HG02610 (cell line): ENCODE results near the gene SERGEF.

ENCODE experiments used
- ATAC-seq: cut with Tn5 transposase; IDR thresholded peaks from one replicate; pipeline ENCODE4 v1.9.1; 2021; ENCODE audit warnings: mild to moderate bottlenecking, moderate library complexity; ENCODE audit not compliant: unreplicated experiment

Gene SERGEF

DNA sequence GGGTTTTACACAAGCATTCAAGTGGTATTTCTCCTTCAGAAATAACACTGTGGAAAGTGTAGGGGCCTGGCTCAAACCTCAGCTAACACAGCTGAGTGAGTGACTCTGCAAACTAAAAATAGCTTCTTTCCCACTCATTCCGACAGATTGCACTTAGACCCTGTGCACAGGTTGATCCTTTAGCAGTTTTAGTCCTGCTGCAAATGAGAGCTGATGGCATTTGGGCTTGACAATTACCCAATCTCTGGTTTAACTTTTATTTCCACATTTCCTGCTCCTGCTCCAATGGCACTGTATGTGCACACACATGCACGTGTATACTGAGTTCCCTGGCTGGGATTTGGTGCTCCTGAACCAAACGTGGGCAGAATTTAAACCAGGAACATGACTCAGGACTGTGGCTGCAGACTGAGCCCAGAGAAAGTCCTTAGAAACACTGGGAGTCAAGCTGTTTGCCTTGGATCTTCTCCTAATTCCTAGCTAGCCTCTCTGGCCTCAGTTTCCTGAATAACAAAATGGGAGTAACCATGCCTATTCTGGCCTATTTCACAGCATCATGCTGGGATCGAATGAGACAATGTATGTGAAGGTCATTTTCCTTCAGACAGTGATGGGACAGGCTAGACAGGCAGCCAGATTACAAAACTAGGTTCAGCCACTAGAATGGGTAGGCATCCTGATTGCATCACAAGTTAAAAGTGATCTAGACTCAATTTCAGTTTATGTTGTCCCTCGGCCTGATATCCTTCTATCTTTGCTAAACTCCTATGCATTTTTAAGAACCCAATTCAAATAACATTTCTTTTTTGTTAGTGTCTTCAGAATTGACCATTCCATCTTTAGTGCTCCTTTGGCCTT, 58.2 kb downstream of the SERGEF start:
- ATAC-seq: no peak

DNA sequence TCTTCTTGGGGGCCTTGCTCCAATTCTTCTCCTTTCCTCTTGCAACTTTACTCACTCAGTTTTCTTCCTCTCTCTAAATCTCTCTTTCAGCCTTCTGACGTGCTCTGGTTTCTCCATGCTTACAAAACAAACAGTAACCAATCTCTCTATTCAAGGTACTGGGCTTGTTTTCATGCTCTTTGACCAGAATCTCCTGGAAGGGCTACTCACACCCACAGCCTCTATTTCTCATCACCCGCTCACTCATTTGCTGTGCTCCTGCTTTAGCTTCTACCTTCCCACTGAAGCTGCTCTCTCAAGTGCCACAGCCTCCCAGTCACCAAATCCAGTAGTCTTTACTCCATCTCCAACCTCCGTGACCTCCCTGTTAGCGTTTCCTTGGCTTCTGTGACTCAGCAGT, 60.4 kb downstream of the SERGEF start:
- no peak for ATAC-seq

DNA sequence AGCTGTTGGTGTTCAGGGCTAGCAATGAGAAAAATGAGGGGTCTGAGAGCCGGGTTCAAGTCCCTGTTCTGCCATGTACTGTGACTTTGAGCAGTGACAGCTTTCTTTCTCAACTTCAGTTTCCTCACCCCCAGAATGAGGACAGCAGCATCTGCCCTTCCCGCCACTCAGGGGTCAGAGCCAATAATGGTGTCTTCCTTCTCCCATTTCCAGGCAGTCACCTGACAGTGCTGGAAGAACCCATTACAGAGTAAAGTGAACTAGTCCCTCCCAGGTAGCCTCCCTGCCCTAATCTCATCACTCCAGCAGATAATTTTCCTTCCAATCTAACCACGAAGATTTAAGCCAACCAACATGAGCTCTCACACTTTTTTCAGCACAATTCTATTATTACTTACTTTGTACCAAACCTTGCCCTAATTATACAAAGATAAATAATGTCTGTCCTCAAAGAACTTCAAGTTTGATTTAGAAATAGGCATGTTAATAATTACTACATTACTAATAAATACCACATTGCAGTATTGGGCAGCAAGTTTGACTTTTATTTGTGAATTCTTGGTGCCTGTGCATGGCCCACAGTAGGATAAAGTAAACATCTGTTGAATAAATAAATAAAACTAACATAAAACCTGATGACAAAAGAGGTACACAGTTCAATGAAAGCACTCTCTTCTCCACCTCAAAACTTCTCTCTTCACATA, 61.0 kb downstream of the SERGEF start:
- no peak for ATAC-seq

DNA sequence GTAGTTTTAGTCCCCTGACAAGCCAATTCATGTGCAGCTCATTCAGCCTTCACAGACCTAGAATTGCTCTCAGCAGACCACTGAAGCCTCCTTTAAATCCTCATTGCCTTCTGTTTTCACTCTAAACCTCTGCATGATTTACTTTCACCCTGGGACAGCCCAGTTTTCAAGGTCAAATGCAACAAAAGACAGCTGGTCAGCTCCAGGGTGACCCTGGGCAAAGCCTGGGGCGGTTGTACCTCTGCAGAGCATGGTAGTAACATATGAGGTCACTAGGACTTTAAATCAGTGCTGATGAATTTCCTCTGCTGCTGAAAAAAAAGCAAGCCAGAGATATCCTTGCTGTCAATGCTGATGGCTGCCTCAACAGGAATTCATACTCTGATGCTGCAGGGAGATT, 62.2 kb downstream of the SERGEF start:
- ATAC-seq: no peak

DNA sequence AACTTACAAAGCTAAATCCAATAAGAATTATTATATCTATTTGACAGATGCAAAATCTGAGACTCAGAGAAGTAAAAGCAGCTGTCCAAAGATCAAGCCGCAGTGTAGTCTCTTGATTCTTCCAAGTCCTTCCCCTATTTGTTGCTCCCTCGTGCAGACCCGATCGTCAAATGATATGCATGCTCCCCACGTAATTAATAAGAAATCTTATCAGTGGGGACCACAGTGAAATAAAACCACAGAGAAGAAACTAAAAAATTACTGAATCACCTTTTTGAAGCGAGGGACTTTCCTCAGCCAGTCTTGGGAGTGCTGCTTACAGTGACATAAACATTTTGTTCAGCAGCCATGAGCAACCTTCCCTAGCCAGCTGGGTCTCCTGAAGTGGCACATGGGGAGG, 64.6 kb downstream of the SERGEF start:
- no peak for ATAC-seq

DNA sequence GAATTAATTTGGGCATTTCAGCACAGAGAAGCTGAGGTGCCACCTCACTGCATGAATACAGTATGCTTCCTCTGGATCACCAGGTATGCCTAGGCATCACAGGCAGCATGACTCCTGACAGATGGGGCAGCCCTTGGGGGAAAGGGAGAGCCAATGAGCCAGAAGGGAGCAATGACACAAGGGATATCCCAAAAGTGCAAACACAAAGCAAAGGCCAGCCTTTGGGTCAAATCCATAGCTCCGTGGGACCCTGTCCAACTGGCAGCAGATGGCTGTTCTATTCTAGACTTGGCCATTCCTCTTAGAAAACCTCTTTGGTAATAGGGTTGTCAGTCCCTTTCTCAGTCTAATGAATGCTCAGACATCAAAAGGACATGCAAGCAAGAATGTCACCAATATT, 73.3 kb downstream of the SERGEF start:
- ATAC-seq: no peak

DNA sequence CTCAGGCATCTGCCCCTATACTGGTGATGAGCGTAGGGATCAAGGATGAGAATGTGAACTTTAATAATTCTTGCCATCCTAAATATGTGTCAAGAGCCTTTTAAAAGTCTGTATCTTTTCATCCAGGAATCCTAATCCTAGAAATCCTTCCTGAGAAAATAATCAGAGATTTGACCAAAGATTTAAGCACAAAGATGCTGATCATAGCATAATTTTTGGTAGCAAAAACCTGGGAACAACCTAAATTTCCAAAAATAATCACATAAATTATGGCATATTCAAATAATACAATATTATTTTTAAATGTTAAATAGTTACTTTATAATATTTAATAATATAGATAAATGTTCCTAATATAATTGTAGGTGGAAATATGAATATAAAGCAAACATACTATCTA, 76.1 kb downstream of the SERGEF start:
- no peak for ATAC-seq

DNA sequence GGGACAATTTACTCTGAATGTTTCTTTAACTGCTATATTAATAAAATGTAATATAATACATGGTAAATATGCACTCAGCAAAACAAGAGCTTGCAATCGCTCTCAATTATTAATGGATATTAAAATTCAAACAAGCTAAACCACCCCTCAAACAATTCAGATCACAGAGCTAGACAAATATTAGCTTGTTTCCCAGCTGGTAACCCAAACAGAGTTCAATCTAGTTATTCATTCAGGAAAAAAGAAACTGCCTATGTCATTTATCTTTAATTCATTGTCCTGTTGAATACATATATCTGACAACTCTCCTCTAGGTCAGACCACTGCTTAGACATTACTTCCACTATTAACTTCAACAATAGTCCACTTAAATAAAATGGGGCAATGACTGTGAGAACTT, 78.7 kb downstream of the SERGEF start:
- no peak for ATAC-seq

DNA sequence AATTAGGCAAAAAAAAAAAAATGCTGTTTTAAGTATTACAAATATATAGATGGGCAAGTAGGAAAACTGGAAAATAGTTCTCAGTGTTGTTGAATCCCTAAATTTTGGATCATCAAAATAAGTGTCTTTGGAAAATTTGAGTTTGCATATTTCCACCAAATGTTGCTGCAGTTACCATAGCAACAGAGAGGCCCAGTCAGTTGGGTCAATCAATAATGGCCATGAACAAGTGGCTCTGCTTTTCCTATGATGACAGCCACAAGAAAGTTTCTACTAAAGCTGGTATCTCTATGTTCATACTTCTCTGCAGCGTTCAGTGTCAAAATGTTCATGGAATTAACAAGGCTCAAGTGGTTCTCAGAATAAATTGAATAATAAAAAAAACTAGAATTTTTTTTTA, 79.1 kb downstream of the SERGEF start:
- no peak for ATAC-seq

DNA sequence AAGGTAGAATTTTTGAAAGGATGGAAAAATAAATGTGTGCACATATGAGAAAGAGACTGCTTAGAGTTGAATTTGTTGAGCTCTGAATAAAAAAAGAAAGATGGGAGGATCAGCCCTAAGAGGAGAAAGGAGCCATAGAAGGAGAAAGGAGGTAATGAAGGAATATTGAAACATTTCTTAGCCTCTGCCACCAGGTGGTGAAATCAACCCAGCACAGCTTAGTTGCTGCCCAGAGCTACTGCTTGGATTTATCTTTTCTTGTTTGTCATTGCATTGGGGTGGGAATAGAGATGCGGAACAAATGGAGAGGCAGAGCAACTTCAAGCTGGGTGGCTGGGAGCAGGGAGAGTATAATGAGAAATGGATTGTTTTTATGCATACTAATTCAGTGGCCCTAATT, 80.4 kb downstream of the SERGEF start:
- ATAC-seq: no peak

DNA sequence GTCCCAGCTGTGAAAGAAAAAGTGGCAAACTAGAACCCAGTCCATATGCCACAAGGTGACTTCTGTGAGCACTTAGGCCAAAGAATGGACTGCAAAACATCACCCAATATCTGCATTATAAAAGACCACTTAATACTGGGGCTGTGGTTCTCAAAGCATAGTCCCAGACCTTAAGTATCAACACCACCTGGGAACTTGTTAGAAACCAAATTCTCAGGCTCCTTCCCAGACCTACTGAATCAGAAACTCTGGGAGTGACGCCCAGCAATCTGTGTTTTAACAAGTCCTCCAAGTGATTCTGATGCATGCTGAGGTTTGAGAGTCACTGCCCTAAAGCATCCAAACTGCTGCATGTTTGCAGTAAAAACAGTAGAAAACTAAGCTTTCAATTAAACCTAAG, 81.3 kb downstream of the SERGEF start:
- ATAC-seq: no peak

DNA sequence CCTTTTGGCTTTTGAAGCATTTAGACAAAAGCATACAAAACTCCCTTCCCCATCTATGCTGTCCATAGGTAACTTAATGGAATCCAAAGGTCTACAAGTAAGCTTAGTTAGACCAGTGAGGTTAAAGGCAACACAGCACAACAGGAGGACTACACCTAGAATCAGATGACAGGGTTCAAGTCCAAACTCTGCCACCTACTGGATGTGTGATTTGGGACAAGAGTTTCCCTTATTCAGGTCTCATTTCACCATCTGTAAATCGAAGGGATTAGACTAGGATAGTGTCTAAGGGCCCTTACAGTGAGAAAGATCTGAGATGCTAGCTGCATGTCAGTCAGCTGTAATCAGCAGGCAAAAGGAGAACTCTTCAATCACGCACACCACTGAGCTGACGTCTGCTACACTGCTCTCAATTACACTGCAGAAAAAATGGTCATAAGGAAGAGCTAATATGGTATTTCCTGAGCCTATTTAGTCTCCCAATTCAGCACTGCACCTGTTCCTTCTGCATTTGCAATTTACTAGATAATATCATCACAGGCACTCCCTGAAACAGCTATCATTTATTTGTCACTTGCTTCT, 82.2 kb downstream of the SERGEF start:
- no peak for ATAC-seq

DNA sequence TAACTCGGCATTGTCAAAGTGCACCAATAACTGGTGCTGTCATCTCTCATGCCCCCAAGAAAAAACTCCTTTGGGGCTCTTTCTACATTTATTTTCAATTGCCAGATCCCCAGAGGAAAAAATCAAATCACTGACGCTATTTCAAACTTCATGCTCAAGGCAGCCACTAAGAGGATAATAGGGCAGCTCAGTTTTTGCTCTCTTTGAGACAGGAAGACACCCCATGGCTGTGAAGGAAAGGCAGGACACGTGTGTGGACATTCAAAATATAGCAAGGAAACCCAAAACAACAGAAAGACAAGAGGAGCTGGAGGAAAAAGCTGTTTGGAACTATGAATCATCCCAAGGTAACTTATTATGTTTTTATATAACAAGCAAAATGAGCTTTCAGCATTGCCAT, 83.7 kb downstream of the SERGEF start:
- no peak for ATAC-seq

DNA sequence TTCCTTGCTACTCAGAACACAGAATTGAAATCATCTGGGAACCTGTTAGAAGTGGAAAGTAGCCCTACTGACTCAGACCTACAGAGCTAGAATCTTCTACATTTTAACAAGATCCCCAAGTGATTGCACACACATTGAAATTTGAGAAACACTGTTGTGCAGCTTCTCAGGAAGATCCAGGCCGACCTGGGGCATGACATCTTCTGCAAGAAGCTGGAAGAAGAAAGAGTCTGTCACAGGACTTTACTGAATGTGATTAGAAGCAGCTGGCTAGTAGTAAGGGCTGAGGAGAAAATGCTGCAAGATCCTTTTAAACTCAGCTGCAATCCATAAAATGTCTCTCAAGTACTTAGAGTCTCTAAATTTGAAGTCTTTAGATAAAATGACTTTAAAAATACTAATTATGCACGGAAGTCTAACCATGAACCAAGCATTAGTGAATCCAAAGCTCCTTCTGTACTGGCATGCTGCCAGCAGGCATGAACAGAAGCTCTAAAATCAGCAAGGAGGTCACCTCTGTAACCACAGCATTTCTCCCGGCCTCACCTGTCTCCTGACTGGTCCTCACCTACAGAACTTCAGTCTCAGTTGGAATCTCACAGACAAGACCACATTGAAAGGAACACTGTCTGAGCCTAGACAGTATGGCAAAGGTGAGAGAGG, 85.0 kb downstream of the SERGEF start:
- no peak for ATAC-seq

DNA sequence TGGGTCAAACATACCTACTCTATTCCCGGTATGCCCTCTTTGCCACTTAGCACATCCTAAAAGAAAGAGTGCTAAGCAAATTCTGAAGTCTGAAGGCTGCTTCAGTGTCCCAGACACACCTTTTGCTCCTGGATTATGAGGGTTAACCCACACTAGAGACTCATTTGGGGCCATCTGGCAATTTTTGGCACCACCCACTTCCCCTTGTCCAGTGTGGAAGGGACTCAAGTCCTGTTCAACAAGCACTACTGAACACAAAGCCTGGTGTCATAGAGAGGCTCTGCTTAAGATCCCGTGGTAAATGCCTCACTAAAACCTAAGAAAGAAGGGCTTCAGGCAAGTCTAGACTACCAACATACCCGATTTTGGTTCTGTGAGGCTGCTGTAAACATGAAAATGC, 85.8 kb downstream of the SERGEF start:
- ATAC-seq: no peak

DNA sequence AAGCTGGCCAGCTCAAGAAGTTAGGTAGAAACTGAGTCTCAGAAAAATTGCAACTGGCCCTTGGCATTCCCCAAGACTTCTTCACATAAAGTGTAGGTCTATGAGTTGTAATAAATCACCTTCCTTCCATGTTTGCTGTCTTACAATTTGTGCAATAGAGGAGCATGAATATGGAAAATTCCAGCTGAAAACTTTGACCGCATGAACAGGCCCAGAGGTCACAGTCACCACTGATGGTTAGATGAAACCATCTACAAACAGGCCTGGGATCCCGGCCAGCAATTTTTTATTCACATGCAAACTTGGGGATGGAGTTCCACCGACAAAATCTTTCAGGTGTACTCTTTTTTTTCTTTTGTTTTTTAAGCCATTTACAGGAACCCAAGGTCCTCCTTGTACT, 88.1 kb downstream of the SERGEF start:
- no peak for ATAC-seq

DNA sequence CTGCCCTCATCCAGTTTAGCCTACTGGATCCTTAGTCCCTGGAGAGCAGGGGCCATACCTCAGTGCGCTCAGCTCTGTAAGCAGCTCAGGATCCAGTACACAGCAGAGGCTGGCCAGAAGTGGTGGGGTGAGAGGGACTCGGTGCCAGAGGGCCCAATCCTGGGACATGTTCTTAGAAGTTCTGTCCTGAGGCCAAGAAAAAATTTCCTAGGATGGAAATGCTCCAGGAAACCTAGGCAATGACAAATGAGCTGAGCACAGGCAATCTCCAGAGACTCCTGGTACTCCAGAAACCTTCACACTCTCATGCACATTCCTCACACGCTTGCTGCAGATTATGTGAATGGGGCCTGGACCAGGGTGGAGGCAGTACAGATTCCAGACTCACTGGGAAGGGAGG, 89.6 kb downstream of the SERGEF start:
- ATAC-seq: no peak

DNA sequence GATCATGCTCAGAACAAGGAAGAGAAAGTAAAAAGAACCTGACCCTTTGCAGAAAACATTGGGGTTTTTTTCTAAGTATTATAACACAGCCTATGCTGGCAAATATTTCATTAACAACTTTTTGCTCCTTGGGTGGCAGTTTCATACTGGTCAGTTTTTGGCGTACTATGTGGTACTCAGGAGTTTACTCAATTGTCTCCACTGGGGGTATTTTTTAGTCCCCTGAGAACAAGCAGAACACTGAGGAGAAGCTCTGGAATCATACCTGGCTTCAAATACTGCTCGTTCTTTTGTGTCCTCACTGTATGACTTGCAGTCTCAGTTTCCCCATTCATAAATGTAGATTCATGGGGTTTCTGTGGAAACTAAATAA, 90.4 kb downstream of the SERGEF start:
- ATAC-seq: peak; percentile 66

DNA sequence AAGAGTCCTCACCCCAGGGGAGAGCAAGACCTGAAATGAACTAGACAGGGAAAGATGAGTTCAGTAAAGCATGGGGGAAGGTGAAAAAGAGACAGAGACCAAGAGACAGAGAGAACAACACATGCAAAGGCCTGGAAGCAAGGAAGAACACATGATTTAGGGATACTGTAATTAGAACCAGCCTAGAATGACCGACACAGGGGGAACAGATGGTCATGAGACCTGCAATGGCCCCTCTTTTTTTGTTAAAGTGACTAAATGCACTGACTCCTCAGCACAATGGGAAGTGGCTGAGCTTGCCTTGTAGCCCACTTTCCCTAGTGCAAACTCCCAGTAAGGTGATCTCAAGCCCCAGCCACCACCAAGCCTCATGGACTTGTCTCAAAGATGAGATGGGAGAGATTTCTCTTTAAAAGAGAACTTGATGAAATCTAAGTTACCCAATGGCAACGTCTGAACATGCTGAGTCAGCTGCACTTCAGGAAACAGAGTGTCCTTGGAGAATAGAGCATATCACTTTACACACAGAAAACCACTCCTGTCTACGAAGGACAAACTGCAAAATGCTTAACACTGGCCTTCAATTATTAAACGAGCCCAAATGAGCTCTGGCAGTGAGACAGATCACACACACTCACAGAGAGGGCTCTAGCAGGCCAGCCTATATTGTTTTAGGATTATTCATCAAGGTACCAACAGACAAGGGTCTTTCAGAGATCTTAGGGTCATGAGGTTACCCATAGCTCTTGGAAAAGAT, 91.0 kb downstream of the SERGEF start:
- no peak for ATAC-seq

DNA sequence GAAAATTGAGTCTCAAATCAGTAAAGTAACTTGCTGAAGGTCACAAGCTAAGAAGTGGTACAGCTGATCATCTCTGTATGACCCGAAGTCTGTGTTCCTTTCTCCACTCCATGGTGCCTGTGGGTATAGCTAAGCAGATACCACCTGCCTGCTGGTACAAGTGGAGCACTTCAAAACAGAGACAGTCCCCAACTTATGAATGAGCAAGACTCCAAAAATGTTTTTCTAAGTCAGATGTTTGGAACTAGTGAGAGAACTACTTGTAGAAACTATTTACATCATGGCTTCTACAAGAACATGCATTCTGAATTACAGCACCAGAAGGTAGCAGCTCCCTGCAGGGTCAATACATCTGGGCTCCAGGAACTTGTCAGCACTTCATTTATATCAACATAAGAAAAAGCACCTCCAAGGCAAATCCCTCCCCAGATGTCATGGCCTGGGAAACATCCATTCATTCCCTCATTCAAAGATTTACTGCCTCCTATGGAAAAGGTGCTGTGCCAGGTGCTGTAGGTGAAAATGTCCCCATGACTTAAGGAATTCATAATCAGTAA, 94.7 kb downstream of the SERGEF start:
- no peak for ATAC-seq

DNA sequence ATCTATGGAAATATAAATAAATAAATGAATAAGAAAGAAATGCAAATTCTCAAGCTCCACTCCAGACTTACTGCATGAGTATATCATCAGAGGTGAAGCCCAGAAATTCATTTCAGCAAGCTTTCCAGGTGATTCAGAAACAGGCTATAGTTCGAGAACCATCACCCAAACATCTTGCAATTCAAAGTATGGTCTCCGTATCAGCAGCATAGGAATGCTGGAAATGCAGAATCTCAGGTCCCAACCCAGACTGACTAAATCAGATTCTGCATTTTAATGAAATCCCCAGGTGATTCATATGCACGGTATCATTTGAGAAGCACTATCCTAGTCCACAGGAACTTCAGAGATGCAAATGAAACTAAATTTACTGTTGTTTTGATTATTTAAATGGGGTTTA, 95.3 kb downstream of the SERGEF start:
- ATAC-seq: no peak
